GM23248 (cell line): ENCODE measurements around the gene SNAP29. TPM values are rescaled to one million over a fixed set of nuclear protein-coding genes. Genes with fewer than 3 reads are reported as not detected.
"Not testable (repeated sequence)": the region's sequence is repeated elsewhere in the genome, so short reads cannot be mapped to it uniquely, and the experiment has no call there.

Experiments used
- DNase-seq: peaks from one replicate; pipeline ENCODE4 v3.0.0-alpha.2; 2015
- H2AFZ ChIP-seq: fragments of 200-600 bp; sonication (generic); 2 replicates; pipeline ENCODE4 v1.6.1; 2016; ENCODE audit warnings: antibody characterized with exemption
- H3F3A ChIP-seq: fragments of 200-600 bp; sonication (generic); 2 replicates; pipeline ENCODE4 v1.6.1; 2016; ENCODE audit warnings: mild to moderate bottlenecking, antibody characterized with exemption, mixed run types; ENCODE audit not compliant: insufficient read depth
- H3K27ac ChIP-seq: fragments of 200-600 bp; sonication (generic); 2 replicates; pipeline ENCODE4 v1.5.1; 2016; ENCODE audit warnings: mild to moderate bottlenecking
- H3K27me3 ChIP-seq: fragments of 200-600 bp; sonication (generic); replicated peaks from 2 replicates; pipeline ENCODE4 v1.6.1; 2016; ENCODE audit warnings: mild to moderate bottlenecking; ENCODE audit not compliant: insufficient read depth
- H3K36me3 ChIP-seq: fragments of 200-600 bp; sonication (generic); 2 replicates; pipeline ENCODE4 v1.6.1; 2016; ENCODE audit warnings: low read depth, mild to moderate bottlenecking
- H3K4me1 ChIP-seq: fragments of 200-600 bp; sonication (generic); 2 replicates; pipeline ENCODE4 v1.6.1; 2016; ENCODE audit warnings: mild to moderate bottlenecking; ENCODE audit not compliant: insufficient read depth
- H3K4me2 ChIP-seq: fragments of 200-600 bp; sonication (generic); one replicate; pipeline ENCODE4 v1.6.1; 2016; ENCODE audit warnings: mild to moderate bottlenecking; ENCODE audit not compliant: unreplicated experiment
- H3K4me3 ChIP-seq: fragments of 200-600 bp; sonication (generic); 2 replicates; pipeline ENCODE4 v1.5.1; 2016; ENCODE audit warnings: mild to moderate bottlenecking
- H3K79me2 ChIP-seq: fragments of 200-600 bp; sonication (generic); 2 replicates; pipeline ENCODE4 v1.6.1; 2016; ENCODE audit warnings: mild to moderate bottlenecking; ENCODE audit not compliant: insufficient read depth
- H3K9ac ChIP-seq: fragments of 200-600 bp; sonication (generic); 2 replicates; pipeline ENCODE4 v1.6.1; 2016; ENCODE audit warnings: mild to moderate bottlenecking
- H3K9me2 ChIP-seq: fragments of 200-600 bp; sonication (generic); 2 replicates; pipeline ENCODE4 v1.6.1; 2016; ENCODE audit warnings: mixed run types, mild to moderate bottlenecking, moderate library complexity; ENCODE audit not compliant: insufficient read depth
- H3K9me3 ChIP-seq: fragments of 200-600 bp; sonication (generic); one replicate; pipeline ENCODE4 v1.6.1; 2017; ENCODE audit warnings: low read depth
- H4K20me1 ChIP-seq: fragments of 200-600 bp; sonication (generic); 2 replicates; pipeline ENCODE4 v1.6.0; 2016; ENCODE audit not compliant: insufficient read depth
- EZH2 ChIP-seq: fragments of 200-600 bp; sonication (generic); IDR thresholded peaks from 2 replicates; pipeline ENCODE4 v1.6.1; 2018; ENCODE audit warnings: antibody characterized with exemption, mild to moderate bottlenecking; ENCODE audit not compliant: insufficient read depth, poor library complexity, severe bottlenecking
- EZH2phosphoT487 ChIP-seq: fragments of 200-600 bp; sonication (generic); IDR thresholded peaks from 2 replicates; pipeline ENCODE4 v1.6.1; 2018; ENCODE audit warnings: antibody characterized with exemption, moderate library complexity, mild to moderate bottlenecking, low read depth; ENCODE audit not compliant: insufficient read depth
- WGBS, 2 experiments: methylation state at CpG; one replicate each; pipeline ENCODE4 v1.1.6; 2015 to 2017; ENCODE audit warnings: low lambda C conversion rate in 2 of 2, low coverage in 1 of 2; ENCODE audit errors: missing lambda C conversion rate in 2 of 2; 5-methylcytosine and 5-hydroxymethylcytosine counted together
- in situ Hi-C: fragments of 300-500 bp; cut with MboI; formaldehyde crosslinking; loops from 2 replicates; pipeline ENCODE4 v1.15.0; 2020
- polyA plus RNA-seq: library from polyadenylated mRNA; unstranded; fragments of >200 nt; fragmentation: Nextera tagmentation; extraction: Ambion mirVana; gene quantifications from 2 replicates; pipeline ENCODE4 v1.2.1, GENCODE V29; 2016
- total RNA-seq: library from RNA; depleted of rRNA; stranded (reverse); fragments of >200 nt; shearing (Covaris generic); gene quantifications from 2 replicates; pipeline ENCODE4 v1.2.3, GENCODE V29; 2014

Gene SNAP29
- total and polyA plus RNA-seq, 2 experiments from 2014 or later: 13.8 to 35.8 TPM

DNA sequence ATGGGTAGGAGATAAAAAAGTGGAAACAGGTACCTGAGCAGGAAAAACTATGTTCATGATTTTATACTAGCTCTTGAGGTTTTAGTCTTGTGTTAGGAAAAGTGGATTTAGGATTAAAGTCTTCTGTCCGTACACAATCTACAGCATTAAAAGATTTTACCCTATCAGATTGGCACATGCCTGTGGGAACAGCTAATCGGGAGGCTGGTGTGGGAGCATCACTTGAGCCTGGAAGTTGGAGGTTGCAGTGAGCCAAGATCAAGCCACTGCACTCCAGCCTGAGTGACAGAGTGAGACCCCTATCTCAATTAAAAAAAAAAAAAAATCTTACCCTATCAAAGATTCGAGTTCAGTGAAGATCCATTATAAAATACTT lies 46.2 kb downstream of the SNAP29 start:
- peak overlapping the region; percentile 87 for H3K27ac ChIP-seq
- peak overlapping the region; percentile 54 for H3K9ac ChIP-seq
- peak overlapping the region; percentile 10 for H3K4me2 ChIP-seq
- H3K27me3 ChIP-seq: no peaks in the 10 kb centered on the region
- WGBS, 2 experiments: 28 to 33% methylated on average over 3 of the region's 3 CpGs
- peaks cover 24% of the 10 kb centered on the region for H3K4me1 ChIP-seq
- H3K36me3 ChIP-seq: no peaks in the 10 kb centered on the region
- TF ChIP-seq EZH2phosphoT487 (no peak), EZH2 (no peak)
- H2AFZ ChIP-seq: peak overlapping the region; percentile 44
- H4K20me1 ChIP-seq: no peaks in the 10 kb centered on the region
- in situ Hi-C loops: no loop called here
- DNase-seq: no peak
- H3K4me3 ChIP-seq: peak overlapping the region; percentile 39
- no peaks in the 10 kb centered on the region for H3K9me3 ChIP-seq
- H3K79me2 ChIP-seq: no peaks in the 10 kb centered on the region
- no peaks in the 10 kb centered on the region for H3K9me2 ChIP-seq
- H3F3A ChIP-seq: peaks cover 25% of the 10 kb centered on the region

DNA sequence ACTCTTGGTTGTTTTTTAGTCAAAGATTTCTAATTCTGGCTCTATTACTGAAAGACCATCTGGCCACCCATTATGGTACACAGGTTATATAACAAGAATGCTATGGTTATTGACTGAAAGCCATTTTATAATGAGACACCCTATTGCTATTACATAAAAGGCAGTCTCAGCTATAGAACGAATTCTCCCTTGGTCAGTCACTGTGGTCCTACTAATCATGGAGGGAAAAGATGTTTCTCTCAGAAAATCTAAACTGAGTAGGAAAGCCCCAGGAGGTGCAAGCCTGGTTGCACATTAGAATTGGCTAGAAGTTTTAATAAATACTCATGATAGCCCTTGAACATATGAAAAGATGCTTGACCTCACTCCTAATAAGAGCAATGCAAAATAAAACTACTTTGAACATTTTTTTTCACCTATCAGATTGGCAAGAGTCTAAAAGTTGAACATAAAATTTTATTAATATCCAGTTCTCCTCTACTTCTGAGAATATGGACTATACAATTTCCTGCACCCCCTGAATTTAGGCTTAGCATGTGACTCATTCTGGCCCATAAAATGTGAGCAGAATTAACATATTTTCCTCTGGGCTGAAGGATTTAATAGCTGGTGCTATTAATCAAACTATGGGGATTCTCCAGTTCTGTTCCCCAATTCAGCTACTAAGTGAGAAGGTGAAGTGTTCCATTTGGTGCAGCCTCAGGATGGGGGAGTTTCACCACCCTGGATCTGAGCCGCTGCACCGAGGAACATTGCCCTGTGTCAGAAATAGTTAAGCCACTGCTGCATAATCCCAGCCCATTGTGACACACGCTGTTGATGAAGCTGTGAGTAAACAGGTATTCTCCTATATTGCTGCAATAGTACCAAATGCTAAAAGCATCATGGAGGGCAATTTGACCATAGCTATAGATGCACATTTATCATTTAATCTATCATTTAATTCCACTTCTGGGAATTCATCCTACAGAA lies 46.9 kb downstream of the SNAP29 start:
- no peak overlapping the region; the same call in 1 of the 2 replicates for H3K9ac ChIP-seq
- H3K4me3 ChIP-seq: no peak overlapping the region
- DNase-seq: peak; percentile 62
- no peaks in the 10 kb centered on the region for H3K27me3 ChIP-seq
- TF ChIP-seq EZH2: no peak
- H3K4me2 ChIP-seq: peak overlapping the region; percentile 10
- no peaks in the 10 kb centered on the region for H3K9me3 ChIP-seq
- peak overlapping the region; percentile 87 for H3K27ac ChIP-seq
- H3K9me2 ChIP-seq: no peaks in the 10 kb centered on the region
- no peaks in the 10 kb centered on the region for H3K79me2 ChIP-seq
- H3F3A ChIP-seq: peaks cover 25% of the 10 kb centered on the region
- H3K4me1 ChIP-seq: peaks cover 24% of the 10 kb centered on the region
- 21 to 24% methylated on average over 4 of the region's 4 CpGs for WGBS, 2 experiments
- no peaks in the 10 kb centered on the region for H3K36me3 ChIP-seq
- H2AFZ ChIP-seq: peak overlapping the region; percentile 44; the same call in 1 of the 2 replicates
- H4K20me1 ChIP-seq: no peaks in the 10 kb centered on the region
- in situ Hi-C loops: no loop called here

DNA sequence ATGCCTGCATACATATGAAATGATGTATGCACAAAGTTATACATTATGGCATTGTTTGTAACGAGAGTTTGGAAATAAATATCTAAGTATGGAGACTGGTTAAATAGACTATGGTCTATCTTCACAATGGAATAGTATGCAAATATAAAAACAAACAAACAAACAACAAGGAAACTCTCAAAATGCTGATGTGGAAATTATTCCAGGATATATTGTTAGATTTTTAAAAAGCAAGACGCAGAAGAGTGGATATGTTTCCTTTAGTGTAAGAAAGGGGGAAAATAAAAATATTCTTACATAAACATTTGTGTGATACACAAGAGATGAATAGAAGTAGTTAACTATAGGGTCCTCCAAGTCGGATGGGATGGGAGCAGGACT lies 47.6 kb downstream of the SNAP29 start:
- Histone ChIP-seq H3K4me3 (no peak overlapping the region), H3K27me3 (no peaks in the 10 kb centered on the region), H3K4me1 (peaks cover 24% of the 10 kb centered on the region), H3F3A (peaks cover 25% of the 10 kb centered on the region), H4K20me1 (no peaks in the 10 kb centered on the region), H3K9me2 (no peaks in the 10 kb centered on the region), H3K36me3 (no peaks in the 10 kb centered on the region), H3K9me3 (no peaks in the 10 kb centered on the region), H3K4me2 (no peak overlapping the region), H3K79me2 (no peaks in the 10 kb centered on the region), H3K27ac (no peak overlapping the region), H3K9ac (no peak overlapping the region), H2AFZ (no peak overlapping the region)
- in situ Hi-C loops: no loop called here
- no peak for TF ChIP-seq EZH2
- no peak for TF ChIP-seq EZH2phosphoT487
- WGBS, 2 experiments: 83 to 86% methylated on average over 3 of the region's 3 CpGs
- DNase-seq: no peak

DNA sequence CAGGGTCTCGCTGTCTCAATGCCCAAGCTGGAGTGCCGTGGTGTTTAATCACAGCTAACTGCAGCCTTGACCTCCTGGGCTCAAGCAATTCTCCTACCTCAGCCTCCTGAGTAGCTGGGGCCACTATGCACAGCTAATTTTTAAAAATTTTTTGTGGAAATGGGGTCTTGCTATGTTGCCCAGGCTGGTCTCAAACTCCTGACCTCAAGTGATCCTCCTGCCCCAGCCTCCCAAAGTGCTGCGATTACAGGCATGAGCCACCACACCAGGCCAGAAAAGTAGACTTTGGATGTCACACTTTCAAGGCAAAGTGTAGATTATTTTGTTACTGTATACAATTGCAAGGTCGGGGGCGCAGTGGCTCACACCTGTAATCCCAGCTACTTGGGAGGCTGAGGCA lies 49.9 kb downstream of the SNAP29 start:
- 90 to 93% methylated on average over 5 of the region's 5 CpGs for WGBS, 2 experiments
- peaks cover 25% of the 10 kb centered on the region for H3F3A ChIP-seq
- H3K27me3 ChIP-seq, H3K79me2 ChIP-seq, H4K20me1 ChIP-seq, H2AFZ ChIP-seq, H3K4me2 ChIP-seq, H3K27ac ChIP-seq, H3K4me3 ChIP-seq, H3K36me3 ChIP-seq, DNase-seq, H3K9me2 ChIP-seq, in situ Hi-C loops, H3K9ac ChIP-seq, H3K9me3 ChIP-seq: not testable (repeated sequence)
- peaks cover 24% of the 10 kb centered on the region for H3K4me1 ChIP-seq
